ENCODE data around the gene PDE12.

The PDE12 gene, protein sequence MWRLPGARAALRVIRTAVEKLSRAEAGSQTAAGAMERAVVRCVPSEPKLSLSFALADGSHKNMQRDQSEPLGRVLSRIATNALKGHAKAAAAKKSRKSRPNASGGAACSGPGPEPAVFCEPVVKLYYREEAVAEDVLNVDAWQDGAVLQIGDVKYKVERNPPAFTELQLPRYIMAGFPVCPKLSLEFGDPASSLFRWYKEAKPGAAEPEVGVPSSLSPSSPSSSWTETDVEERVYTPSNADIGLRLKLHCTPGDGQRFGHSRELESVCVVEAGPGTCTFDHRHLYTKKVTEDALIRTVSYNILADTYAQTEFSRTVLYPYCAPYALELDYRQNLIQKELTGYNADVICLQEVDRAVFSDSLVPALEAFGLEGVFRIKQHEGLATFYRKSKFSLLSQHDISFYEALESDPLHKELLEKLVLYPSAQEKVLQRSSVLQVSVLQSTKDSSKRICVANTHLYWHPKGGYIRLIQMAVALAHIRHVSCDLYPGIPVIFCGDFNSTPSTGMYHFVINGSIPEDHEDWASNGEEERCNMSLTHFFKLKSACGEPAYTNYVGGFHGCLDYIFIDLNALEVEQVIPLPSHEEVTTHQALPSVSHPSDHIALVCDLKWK

DNA sequence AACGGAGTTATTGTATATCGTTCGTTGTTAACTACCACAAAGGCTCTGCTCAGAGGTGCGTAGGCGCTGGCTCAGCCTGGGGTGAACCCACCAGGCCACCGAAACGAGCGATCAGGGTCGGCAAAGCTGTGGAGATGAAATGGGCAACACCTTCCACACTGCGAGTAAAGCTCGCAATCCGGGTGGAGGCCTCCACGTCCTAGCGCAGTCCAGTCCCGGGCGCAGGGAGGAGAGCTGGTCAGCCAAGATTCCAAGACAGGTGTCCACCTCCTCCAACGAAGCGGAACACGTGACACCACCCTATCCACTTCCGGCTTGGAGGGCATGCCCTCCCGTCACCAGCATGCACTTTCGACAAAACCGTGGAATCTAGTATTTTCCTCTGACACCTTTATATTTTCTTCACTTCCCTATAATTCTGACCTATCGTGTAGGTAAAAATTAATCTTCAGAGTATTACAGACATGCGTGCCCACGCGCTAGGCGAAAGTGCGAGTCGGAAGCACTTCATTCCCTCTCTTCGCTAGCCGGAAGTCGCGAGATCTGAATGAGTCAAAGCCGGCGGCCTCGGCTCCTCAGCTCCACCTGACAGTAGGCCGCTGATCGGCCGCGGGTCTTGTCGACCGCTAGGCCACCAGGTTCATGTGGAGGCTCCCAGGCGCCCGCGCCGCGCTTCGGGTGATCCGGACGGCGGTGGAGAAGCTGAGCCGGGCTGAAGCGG, at the start of gene PDE12:
Gene PDE12 (plus strand): TSS at position 537 of the 721 bp plus-strand sequence. CDS start 106 bp downstream, at position 643.
- DNase-seq = peak; percentile 73

GRCh38 chr3:57512166-57512565, 43.9 kb upstream of the PDE12 start:
- no peak for DNase-seq

- DNase-seq = no peak
Observed at GRCh38 chr3:57518276-57518915, 37.7 kb upstream of the PDE12 start.

DNA sequence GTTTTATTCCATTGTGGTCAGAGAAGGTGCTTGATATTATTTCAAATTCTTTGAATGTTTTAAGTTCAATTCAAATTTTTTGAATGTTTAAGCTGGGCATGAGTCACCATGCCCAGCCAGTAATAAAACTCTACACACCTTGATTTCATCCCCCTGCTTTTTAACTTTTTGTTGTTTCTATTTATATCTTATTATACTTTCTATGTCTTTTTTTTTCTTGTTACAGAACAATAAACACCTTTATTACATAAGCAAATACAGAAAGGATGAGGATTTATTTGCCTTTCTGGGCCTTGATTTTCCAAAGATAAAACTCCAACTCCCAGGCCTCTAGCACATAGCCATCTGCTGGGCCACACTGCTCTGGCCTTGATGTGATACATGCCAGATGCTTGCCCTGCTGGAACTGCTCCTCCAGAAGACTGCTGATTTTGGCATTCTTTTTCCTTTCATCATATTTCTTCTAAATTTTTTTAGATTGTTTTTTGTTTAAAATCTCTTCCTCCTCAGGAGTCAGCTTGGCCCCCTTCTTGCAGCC, 25.9 kb upstream of the PDE12 start:
- no peak for DNase-seq

DNA sequence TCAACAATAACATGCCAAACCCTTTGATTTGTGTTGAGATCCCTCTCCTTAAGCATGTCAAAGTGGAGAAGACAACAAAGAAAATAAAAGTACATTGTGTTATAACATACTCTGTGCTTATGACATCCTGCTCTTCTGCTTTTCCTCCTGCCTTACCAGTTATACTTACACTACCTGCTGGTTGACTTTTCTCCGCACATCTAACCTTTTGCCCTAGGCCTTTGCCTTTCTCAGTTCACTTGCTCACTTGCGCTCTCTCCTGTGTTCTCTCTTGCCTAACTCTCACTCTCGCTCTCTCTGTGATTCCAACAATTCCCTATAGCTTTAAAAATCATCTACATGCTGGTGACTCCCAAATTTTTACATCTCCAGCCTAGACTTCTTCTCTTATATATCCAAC, 17.6 kb upstream of the PDE12 start:
- no peak for DNase-seq

- peak; percentile 83 for DNase-seq
Observed at GRCh38 chr3:57544181-57545125, 11.6 kb upstream of the PDE12 start, which contains the start of gene DNAH12. Gene DNAH12, minus strand, starts transcription at chr3:57544344. Its CDS starts 1,474 bp downstream, at chr3:57542870.

DNA sequence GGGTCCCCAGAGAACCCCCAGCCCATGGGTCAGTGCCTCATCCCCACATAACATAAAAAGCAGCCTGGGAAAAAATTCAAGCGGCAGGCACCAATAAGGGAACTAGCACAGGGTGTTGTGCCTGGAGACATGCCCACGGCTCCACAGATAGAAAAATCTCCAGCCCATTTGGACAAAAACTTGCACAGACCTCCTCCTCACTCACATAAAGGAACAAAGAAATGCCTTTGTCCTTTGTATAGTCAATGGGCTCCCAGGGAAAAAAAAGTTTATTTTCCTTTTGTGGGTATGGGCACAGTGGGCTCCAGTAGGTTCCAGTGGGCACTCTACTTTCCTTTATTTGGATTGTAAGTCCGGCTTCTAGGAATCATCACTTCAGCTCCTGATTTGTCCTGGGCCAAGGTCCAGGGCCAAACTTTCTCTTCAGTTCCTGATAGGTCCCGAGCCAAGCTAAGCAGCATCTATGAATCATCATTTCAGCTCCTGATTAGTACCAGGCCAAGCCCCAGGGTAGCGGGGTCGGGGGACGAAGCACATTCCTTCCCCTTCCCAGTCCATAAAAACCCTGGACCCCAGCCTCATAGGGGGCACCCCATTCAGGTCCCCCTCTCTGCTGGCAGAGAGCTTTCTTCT, 10.3 kb upstream of the PDE12 start:
- DNase-seq = no peak

DNA sequence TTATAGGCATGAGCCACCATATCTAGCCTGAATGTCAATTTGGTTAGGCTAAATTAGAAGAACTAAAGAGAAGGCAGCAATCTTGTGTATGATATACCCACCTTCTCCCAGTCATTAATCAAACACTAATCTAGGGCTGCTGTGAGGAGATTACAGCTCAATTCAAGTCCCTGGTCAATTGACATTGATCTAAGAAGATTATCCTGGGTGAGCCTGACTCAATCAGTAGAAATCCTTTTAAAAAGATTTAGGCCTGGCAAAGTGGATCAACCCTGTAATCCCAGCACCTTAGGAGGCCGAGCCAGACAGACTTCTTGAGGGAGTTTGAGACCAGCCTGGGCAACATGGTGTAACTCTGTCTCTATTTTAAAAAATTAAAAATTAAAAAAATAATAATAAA, 9.5 kb upstream of the PDE12 start:
- no peak for DNase-seq

DNA sequence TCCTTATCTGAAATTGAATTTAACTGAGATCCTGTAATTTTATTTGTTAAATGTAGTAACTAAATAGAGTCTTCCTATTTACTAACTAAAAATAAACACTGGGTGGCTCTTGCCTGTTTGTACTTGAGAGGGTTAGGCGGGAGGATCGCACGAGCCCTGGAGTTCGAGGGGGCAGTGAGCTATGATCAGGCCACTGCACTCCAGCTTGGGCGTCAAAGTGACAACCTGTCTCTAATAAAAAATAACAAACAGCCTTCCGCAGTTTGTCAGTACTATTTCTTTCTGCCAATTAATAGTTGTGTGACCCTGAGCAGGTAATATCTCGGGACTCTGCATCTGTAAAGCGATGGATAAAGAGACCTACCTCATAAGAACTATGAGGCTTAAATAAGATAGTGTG, 768 bp upstream of the PDE12 start:
- no peak for DNase-seq

DNA sequence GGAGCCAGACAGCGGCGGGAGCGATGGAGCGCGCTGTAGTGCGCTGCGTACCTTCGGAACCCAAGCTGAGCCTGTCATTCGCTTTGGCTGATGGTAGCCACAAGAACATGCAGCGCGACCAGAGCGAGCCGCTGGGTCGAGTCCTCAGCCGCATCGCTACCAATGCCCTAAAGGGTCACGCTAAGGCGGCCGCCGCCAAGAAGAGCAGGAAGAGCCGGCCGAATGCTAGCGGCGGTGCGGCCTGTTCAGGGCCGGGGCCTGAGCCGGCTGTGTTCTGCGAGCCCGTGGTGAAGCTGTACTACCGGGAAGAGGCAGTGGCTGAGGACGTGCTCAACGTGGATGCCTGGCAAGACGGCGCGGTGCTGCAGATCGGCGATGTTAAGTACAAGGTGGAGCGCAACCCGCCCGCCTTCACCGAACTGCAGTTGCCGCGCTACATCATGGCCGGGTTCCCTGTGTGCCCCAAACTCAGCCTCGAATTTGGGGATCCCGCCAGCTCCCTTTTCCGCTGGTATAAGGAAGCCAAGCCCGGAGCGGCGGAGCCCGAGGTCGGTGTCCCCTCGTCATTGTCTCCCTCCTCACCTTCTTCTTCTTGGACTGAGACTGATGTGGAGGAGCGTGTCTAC, 498 bp downstream of the PDE12 start:
- DNase-seq = no peak

DNA sequence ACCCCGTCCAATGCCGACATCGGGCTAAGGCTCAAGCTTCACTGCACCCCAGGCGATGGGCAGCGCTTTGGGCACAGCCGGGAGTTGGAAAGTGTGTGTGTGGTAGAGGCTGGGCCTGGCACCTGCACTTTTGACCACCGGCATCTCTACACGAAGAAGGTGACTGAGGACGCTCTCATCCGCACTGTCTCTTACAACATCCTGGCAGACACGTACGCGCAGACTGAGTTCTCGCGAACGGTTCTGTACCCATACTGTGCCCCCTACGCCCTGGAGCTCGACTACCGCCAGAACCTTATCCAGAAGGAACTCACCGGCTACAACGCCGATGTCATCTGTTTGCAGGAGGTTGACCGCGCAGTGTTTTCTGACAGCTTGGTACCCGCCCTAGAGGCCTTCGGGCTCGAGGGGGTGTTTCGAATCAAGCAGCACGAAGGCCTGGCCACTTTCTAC, 1.0 kb downstream of the PDE12 start:
- DNase-seq = no peak

DNA sequence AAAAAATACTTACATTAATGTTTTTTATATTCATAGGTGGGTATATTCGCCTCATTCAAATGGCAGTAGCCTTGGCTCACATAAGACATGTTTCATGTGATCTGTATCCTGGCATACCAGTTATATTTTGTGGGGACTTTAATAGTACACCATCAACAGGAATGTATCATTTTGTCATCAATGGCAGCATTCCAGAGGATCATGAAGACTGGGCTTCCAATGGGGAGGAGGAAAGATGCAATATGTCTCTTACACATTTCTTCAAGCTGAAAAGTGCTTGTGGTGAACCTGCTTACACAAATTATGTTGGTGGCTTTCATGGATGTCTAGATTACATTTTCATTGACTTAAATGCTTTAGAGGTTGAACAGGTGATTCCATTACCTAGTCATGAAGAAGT, 3.5 kb downstream of the PDE12 start:
- no peak for DNase-seq

DNA sequence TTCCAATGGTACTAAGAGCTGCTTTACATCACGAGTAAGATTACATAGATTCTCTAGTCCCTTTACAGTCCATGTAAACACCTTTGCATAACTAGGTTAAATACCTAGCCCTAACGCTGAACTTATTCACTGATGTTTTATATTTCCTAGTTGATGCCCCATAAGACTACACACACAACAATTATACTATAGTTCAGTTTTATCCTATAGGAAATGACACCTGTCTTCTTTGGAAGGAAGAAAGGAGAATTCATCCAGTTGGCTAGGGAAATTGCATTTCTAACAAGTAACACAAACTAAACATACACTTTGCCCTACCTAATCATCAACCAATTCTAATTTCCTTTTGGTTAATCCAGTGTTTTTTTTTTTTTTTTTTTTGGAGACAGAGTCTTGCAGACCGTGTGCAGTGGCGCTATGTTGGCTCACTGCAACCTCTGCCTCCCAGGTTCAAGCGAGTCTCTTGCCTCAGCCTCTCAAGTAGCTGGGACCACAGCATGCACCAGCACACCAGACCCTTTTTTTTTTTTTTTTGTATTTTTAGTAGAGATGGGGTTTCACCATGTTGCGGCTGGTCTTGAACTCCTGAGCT, 13.9 kb downstream of the PDE12 start:
- no peak for DNase-seq

DNA sequence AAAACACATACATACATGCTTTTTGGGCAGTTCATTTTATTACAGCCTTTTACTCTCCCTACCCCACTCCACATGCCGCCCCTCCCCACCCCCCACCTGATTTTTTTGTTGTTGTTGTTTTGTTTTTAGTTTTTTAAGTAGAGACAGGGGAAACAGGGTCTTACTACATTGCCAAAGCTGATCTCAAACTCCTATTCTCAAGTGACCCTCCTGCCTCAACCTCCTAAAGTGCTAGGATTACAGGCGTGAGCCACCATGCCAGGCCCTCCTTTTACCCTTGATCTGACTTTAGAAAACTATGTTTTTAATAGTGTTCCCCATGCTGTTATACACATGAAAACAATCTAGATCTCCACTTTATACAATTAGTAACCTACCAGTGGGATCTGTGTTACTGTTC, 14.8 kb downstream of the PDE12 start:
- no peak for DNase-seq

- DNase-seq = no peak
Observed at GRCh38 chr3:57572096-57572495, 16.0 kb downstream of the PDE12 start.

GRCh38 chr3:57575966-57576626, 20.0 kb downstream of the PDE12 start:
- DNase-seq = no peak

DNA sequence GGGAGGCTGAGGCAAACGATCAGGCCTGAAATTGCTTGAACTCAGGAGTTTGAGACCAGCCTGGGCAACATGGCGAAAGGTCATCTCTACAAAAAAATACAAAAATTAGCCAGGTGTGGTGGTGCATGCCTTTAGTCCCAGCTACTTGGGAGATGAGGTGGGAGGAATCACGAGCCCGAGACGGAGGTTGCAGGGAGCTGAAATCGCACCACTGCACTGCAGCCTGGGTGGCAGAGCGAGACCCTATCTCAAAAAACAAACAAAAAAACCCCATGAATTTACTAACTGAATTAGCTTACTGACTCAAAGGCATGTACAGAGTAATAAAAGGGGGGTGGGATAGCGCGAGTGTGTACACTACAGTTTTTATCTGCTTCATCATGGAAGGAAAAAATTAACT, 21.7 kb downstream of the PDE12 start:
- DNase-seq = no peak

GRCh38 chr3:57582474-57583168, 26.5 kb downstream of the PDE12 start:
- DNase-seq = no peak

DNA sequence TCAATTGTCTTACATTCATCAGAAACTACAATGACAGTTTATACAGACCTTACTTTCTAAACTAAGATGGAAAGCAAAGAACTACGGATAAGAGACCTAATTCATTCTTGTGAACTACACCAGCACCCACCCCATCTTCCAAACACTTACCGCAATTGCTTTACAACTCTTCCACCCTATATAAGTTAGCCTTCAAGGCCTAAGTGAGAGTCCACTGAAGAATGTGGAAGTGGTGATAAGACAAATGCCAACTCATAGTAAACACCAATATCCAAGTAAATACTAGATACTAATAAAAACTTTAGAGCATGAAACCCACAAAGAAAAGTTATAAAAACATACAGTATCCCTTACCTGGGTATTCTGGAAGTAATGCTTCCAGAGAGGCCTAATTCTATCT, 27.5 kb downstream of the PDE12 start:
- no peak for DNase-seq
